Effector memory CD4-positive, alpha-beta T cell (primary cell): Measurements from ENCODE around the gene DGKD.
"Not testable (repeated sequence)": the region's sequence is repeated elsewhere in the genome, so short reads cannot be mapped to it uniquely, and the experiment has no call there.

ENCODE experiments used
- DNase-seq, 3 donors: peaks; one replicate each; pipeline ENCODE4 v3.0.0-alpha.2; 2020
- H3K27ac ChIP-seq: 2 replicates; pipeline ENCODE4 v1.7.0; 2013; ENCODE audit warnings: mild to moderate bottlenecking, low read length, moderate library complexity; ENCODE audit not compliant: insufficient read depth, poor library complexity, severe bottlenecking
- H3K27me3 ChIP-seq: replicated peaks from 2 replicates; pipeline ENCODE4 v1.7.0; 2013; ENCODE audit warnings: mild to moderate bottlenecking, low read length; ENCODE audit not compliant: insufficient read depth, control insufficient read depth, poor library complexity, severe bottlenecking
- H3K36me3 ChIP-seq: 2 replicates; pipeline ENCODE4 v1.7.0; 2013; ENCODE audit warnings: mild to moderate bottlenecking, low read length, moderate library complexity; ENCODE audit not compliant: control insufficient read depth, insufficient read depth
- H3K4me1 ChIP-seq: 2 replicates; pipeline ENCODE4 v1.7.0; 2013; ENCODE audit warnings: low read length, mild to moderate bottlenecking; ENCODE audit not compliant: control insufficient read depth, insufficient read depth, poor library complexity, severe bottlenecking
- H3K4me3 ChIP-seq: 2 replicates; pipeline ENCODE4 v1.7.0; 2013; ENCODE audit warnings: low read length, low read depth, mild to moderate bottlenecking; ENCODE audit not compliant: insufficient read depth, poor library complexity, severe bottlenecking
- H3K9me3 ChIP-seq: 2 replicates; pipeline ENCODE4 v1.7.0; 2013; ENCODE audit warnings: mild to moderate bottlenecking, low read length, moderate library complexity; ENCODE audit not compliant: control insufficient read depth

DGKD gene

GRCh38 chr2:233369462-233369861 is 15.2 kb downstream of the DGKD start:
- H3K27me3 ChIP-seq: no peaks in the 10 kb centered on the region
- H3K4me1 ChIP-seq: no peaks in the 10 kb centered on the region
- no peak overlapping the region for H3K27ac ChIP-seq
- no peak overlapping the region for H3K4me3 ChIP-seq
- H3K36me3 ChIP-seq: no peaks in the 10 kb centered on the region
- no peaks in the 10 kb centered on the region for H3K9me3 ChIP-seq
- DNase-seq: no peak

DNA sequence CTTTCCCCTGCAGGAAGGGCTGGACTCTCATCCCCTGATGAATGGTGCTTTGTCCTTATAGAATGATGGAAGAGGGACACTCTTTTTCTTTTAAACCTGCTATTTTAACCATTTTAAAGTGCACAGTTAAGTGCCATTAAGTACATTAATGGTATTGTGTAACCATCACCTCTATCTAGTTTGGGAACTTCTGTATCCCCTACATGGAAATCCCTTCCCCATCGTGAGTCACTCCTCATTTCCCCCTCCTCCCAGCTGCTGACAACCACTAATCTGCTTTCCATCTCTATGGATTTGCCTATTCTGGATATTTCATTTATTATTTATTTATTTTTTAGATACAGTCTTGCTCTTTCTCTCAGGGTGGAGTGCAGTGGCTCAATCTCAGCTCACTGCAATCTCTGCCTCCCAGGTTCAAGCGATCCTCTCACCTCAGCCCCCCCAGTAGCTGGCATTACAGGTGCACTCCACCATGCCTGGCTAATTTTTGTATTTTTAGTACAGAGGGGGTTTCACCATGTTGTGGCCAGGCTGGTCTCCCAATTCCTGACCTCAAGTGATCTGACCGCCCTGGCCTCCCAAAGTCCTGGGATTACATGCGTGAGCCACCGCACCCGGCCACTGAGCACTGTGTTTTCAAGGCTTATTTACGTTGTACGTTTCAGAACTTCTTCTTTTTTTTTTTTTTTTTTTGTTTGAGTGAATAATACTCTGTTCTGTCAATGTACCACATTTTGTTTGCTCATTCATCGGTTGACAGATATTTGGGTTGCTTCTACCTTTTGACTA is 15.8 kb downstream of the DGKD start:
- H3K36me3 ChIP-seq: no peaks in the 10 kb centered on the region
- H3K27me3 ChIP-seq: no peaks in the 10 kb centered on the region

DNA sequence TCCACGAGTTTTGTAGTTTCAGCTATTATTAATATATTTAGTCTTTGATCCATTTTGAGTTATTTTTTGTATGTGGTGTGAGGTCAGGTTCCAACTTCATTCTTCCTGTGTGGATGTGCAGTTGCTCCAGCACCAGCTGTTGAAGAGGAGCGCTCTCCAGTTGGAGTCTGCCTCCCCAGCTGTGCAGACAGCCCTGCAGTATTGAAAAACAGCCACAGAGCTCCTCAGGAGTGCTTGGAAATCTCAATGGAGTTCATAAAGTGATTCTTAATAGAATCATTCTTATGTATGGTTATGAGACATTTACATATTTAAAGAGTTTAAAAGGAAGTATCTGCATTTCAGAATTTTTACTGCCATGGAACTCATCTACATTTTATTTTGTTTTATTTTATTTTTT is 17.3 kb downstream of the DGKD start:
- no peak for DNase-seq
- H3K27ac ChIP-seq: no peak overlapping the region

More for the DNA sequence above, 15.8 kb downstream of the DGKD start:
- H3K9me3 ChIP-seq: no peaks in the 10 kb centered on the region
- no peak overlapping the region for H3K27ac ChIP-seq
- H3K4me3 ChIP-seq: no peak overlapping the region
- no peak for DNase-seq
- no peaks in the 10 kb centered on the region for H3K4me1 ChIP-seq

DNA sequence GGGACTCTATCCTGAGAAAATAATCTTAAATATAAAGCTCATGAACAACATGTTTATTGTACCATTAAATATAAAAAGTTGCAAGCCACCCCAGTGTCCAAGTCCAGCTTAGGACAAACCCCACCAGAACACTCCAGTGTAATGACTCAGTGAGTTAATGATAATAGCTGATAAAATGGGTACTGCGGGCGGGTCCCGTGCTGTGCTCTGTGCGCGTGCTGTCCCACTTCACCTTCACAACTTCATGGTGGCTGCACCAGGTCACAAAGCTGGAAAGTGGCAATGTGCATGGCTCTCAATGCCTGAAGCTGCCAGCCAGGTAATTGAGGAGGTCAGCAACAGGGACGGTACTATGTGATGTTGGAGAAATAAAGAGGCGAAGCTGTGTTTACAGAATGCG is 18.6 kb downstream of the DGKD start:
- H3K27me3 ChIP-seq: no peaks in the 10 kb centered on the region
- no peaks in the 10 kb centered on the region for H3K36me3 ChIP-seq
- H3K9me3 ChIP-seq: no peaks in the 10 kb centered on the region
- no peak overlapping the region for H3K27ac ChIP-seq
- DNase-seq: no peak
- H3K4me3 ChIP-seq: no peak overlapping the region
- H3K4me1 ChIP-seq: no peaks in the 10 kb centered on the region

More for the DNA sequence above, 17.3 kb downstream of the DGKD start:
- Histone ChIP-seq H3K9me3 (no peaks in the 10 kb centered on the region), H3K27me3 (no peaks in the 10 kb centered on the region), H3K4me3 (no peak overlapping the region), H3K4me1 (no peaks in the 10 kb centered on the region), H3K36me3 (no peaks in the 10 kb centered on the region)

- Histone ChIP-seq H3K27me3 (no peaks in the 10 kb centered on the region), H3K4me3 (no peak overlapping the region), H3K9me3 (no peaks in the 10 kb centered on the region), H3K36me3 (no peaks in the 10 kb centered on the region), H3K27ac (no peak overlapping the region), H3K4me1 (no peaks in the 10 kb centered on the region)
- no peak for DNase-seq
These were observed 19.0 kb downstream of the DGKD start for GRCh38 chr2:233373316-233373715.

DNA sequence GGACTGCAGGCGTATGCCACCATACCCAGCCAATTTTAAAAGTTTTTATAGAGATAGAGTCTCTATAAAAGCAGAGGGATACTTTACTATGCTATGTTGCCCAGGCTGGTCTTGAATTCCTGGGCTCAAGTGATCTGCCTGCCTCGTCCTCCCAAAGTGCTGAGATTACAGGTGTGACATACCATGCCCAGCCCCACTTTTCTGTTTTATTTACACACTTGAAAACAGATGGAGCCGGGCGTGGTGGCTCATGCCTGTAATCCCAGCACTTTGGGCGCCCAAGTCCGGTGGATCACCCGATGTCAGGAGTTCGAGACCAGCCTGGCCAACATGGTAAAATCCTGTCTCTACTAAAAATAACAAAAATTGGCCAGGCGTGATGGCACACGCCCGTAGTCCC is 20.5 kb downstream of the DGKD start:
- not testable (repeated sequence) for H3K4me3 ChIP-seq, H3K9me3 ChIP-seq, H3K36me3 ChIP-seq, H3K27ac ChIP-seq, DNase-seq, H3K4me1 ChIP-seq, H3K27me3 ChIP-seq

- no peak for DNase-seq
- Histone ChIP-seq H3K9me3 (no peaks in the 10 kb centered on the region), H3K36me3 (no peaks in the 10 kb centered on the region), H3K4me1 (no peaks in the 10 kb centered on the region), H3K27ac (no peak overlapping the region), H3K27me3 (no peaks in the 10 kb centered on the region), H3K4me3 (no peak overlapping the region)
These were observed 21.4 kb downstream of the DGKD start for GRCh38 chr2:233375490-233376314.

- Histone ChIP-seq H3K36me3 (no peaks in the 10 kb centered on the region), H3K27ac (no peak overlapping the region), H3K4me1 (no peaks in the 10 kb centered on the region), H3K9me3 (no peaks in the 10 kb centered on the region), H3K27me3 (no peaks in the 10 kb centered on the region), H3K4me3 (no peak overlapping the region)
- no peak for DNase-seq
These were observed 24.7 kb downstream of the DGKD start for GRCh38 chr2:233379034-233379433.

DNA sequence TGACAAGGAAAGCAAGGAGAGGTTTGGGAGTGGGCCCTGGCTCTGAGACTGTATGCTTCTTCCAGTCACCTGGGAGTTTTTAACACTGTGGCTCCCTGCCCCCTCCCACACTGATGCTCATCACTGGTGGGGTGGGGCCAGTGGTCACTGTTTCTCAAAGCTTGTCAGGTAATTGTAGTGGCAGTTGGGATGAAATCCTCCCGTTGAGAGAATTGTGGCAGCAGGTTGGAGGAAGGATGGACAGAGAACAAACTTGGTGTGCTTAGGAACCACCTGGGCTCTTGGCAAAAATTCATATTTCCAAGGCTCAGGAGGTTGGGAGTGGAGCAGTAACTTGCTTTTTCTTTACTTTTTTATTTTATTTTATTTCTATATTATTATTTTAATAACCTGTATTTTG is 25.1 kb downstream of the DGKD start:
- no peaks in the 10 kb centered on the region for H3K27me3 ChIP-seq
- H3K36me3 ChIP-seq: no peaks in the 10 kb centered on the region
- DNase-seq: no peak
- H3K9me3 ChIP-seq: no peaks in the 10 kb centered on the region
- H3K4me1 ChIP-seq: no peaks in the 10 kb centered on the region
- no peak overlapping the region for H3K27ac ChIP-seq
- no peak overlapping the region for H3K4me3 ChIP-seq
